ENCODE data around the gene ANXA4. TPM values are rescaled to one million over a fixed set of nuclear protein-coding genes. Genes with fewer than 3 reads are reported as not detected.

The ANXA4 gene
- total and polyA plus RNA-seq, 2 of the 13 experiments (the other 11 are each of a cell fraction or from before 2014, with no cell fraction given), result 155 to 168 TPM

DNA sequence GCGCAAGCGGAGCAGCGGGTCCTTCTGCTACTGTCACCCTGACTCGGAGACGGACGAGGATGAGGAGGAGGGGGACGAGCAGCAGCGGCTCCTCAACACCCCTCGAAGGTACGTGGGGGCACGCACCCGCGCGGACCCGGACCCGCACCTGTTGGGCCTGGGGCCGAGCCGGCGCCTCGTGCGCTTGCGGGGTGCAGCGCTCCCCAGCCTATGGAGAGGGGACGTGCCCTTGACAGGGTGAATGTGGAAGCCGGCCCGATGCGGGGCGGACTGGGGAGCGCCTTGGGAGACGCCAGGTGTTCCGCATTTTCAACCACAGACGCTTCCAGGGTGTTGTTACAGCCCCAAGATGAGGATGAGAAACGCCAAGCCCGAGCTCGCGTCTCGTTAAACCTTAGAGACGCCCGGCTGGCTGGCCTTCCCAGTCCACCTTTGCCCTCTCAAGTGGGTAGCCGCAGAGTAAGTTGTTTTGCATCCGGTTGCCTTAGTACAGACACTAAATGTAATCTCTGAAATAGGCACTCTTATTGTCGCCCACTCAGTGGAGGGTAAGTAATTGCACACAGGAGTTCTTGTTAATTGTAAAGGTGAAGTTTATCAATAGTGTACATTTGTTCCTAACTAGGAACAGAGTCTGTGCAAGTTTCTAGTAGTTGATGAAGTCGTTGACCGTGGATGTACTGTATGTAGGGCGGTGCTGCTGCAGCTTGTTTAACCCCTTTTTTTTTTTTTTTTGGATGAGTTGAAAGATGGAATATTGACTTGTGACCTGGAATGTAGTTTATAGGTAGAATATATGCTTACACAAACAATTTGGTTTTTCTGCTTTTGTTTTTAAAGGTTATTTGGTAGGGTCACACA lies 88.3 kb downstream of the ANXA4 start:
- BruUV-seq (replicated peaks), result no TSS peak
- ChIA-PET POLR2A (interaction anchor here (1.0 to 4.1 kb wide), 2 partner anchors 63 to 89 kb away, joined by 5 to 29 read pairs; partner anchors contain the start of genes ANXA4 and SNRNP27), CTCF (ENCODE audit: low intra/inter-chr PET ratio, low total read pairs) (no interaction called here)
- H3K4me1 ChIP-seq (ENCODE audit: insufficient read depth, low read length), result peaks cover 62% of the 10 kb centered on the region
- no peaks in the 10 kb centered on the region; a peak in 2 of 5 replicates for H3K36me3 ChIP-seq (replicated peaks in 1 of 2; ENCODE audit: control insufficient read depth in 1 of 2, insufficient read depth in 2 of 2, low read length in 2 of 2)
- in situ Hi-C loops (cut with HindIII; ENCODE audit: extremely low pct_ligation_motif_present, low pct_unique_long_range_greater_than_20kb), result no loop called here
- H3K27me3 ChIP-seq (ENCODE audit: control insufficient read depth in 1 of 2, insufficient read depth in 2 of 2, low read length in 2 of 2), result no peaks in the 10 kb centered on the region; a peak in 1 of 5 replicates
- H3K9ac ChIP-seq (ENCODE audit: insufficient read depth, low read depth, low read length), result peak overlapping the region; percentile 93
- ATAC-seq (peak; percentile 69), FAIRE-seq (peak; percentile 30), DNase-seq (ENCODE audit: low spot score) (peak; percentile 47)
- peaks cover 56% of the 10 kb centered on the region for H3K79me2 ChIP-seq (ENCODE audit: insufficient read depth, low read length)
- H3K4me2 ChIP-seq (ENCODE audit: low read depth, low read length), result peak overlapping the region; percentile 69
- peak overlapping the region; percentile 82 to 96 (median 93) for H3K4me3 ChIP-seq (replicated peaks in 1 of 3; ENCODE audit: insufficient read depth in 1 of 3, low read depth in 2 of 3, low read length in 3 of 3)
- peaks cover 5% of the 10 kb centered on the region; the same call in 1 of the 2 replicates for H4K20me1 ChIP-seq (ENCODE audit: insufficient read depth, low read length)
- 3% methylated on average over 5 of the region's 45 CpGs for WGBS (ENCODE audit: low lambda C conversion rate)
- H3K9me3 ChIP-seq (ENCODE audit: low read length), result no peaks in the 10 kb centered on the region
- H2AFZ ChIP-seq (ENCODE audit: low read length), result no peak overlapping the region
- intact Hi-C loops (cut with micrococcal nuclease; ENCODE audit: unreplicated experiment), result no loop called here
- peak overlapping the region; percentile 56 for H3K27ac ChIP-seq (ENCODE audit: extremely low read length, insufficient read depth, low read length)
- TF ChIP-seq SKI (IDR thresholded peaks at IDR 0.05; ENCODE audit: partially characterized antibody) (no peak), ZNF501 (CRISPR knock-in tag; IDR thresholded peaks at IDR 0.05) (no peak; the same call in 1 of the 2 replicates), CAMTA2 (CRISPR knock-in tag; IDR thresholded peaks at IDR 0.05; ENCODE audit: borderline replicate concordance) (peak; percentile 65; the same call in 1 of the 2 replicates), TOE1 (CRISPR knock-in tag; IDR thresholded peaks at IDR 0.05) (no peak), ZBTB21 (CRISPR knock-in tag; IDR thresholded peaks at IDR 0.05) (no peak), TOPORS (CRISPR knock-in tag; IDR thresholded peaks at IDR 0.05) (no peak), RXRA (CRISPR knock-in tag; IDR thresholded peaks at IDR 0.05) (no peak), ZNF772 (CRISPR knock-in tag; IDR thresholded peaks at IDR 0.05) (no peak; the same call in 1 of the 2 replicates), ZNF235 (CRISPR knock-in tag; IDR thresholded peaks at IDR 0.05; ENCODE audit: borderline replicate concordance) (no peak), PAX8 (CRISPR knock-in tag; IDR thresholded peaks at IDR 0.05; ENCODE audit: borderline replicate concordance) (no peak), ZNF256 (CRISPR knock-in tag; conservative IDR thresholded peaks at IDR 0.05) (0 out of 2 replicates have a peak, but pooled peaks have one; percentile 22), POLR2G (IDR thresholded peaks at IDR 0.05; ENCODE audit: low read depth, low read length) (no peak), CCDC6 (CRISPR knock-in tag; IDR thresholded peaks at IDR 0.05) (peak; percentile 33; the same call in 1 of the 2 replicates), ZNF503 (CRISPR knock-in tag; IDR thresholded peaks at IDR 0.05) (0 out of 2 replicates have a peak, but pooled peaks have one; percentile 29), KMT2B (CRISPR knock-in tag; IDR thresholded peaks at IDR 0.05) (no peak), ZMYM3 (CRISPR knock-in tag; IDR thresholded peaks at IDR 0.05) (no peak), ZNF282 (IDR thresholded peaks at IDR 0.05; ENCODE audit: partially characterized antibody) (no peak), BRD4 (CRISPR knock-in tag; IDR thresholded peaks at IDR 0.05) (0 out of 2 replicates have a peak, but pooled peaks have one; percentile 32), IRF2 (CRISPR knock-in tag; IDR thresholded peaks at IDR 0.05) (no peak; the same call in 1 of the 2 replicates), ZNF160 (CRISPR knock-in tag; IDR thresholded peaks at IDR 0.05) (0 out of 2 replicates have a peak, but pooled peaks have one; percentile 48), MBNL3 (CRISPR knock-in tag; conservative IDR thresholded peaks at IDR 0.05) (no peak)
- TF ChIP-seq, protein P1, sequence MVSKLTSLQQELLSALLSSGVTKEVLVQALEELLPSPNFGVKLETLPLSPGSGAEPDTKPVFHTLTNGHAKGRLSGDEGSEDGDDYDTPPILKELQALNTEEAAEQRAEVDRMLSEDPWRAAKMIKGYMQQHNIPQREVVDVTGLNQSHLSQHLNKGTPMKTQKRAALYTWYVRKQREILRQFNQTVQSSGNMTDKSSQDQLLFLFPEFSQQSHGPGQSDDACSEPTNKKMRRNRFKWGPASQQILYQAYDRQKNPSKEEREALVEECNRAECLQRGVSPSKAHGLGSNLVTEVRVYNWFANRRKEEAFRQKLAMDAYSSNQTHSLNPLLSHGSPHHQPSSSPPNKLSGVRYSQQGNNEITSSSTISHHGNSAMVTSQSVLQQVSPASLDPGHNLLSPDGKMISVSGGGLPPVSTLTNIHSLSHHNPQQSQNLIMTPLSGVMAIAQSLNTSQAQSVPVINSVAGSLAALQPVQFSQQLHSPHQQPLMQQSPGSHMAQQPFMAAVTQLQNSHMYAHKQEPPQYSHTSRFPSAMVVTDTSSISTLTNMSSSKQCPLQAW (CRISPR knock-in tag; IDR thresholded peaks at IDR 0.05), result no peak

All from HepG2 (cell line).